ENCODE data around the gene HOMEZ.
"Not testable (repeated sequence)": the region's sequence is repeated elsewhere in the genome, so short reads cannot be mapped to it uniquely, and the experiment has no call there.

The HOMEZ gene

GRCh38 chr14:23248601-23249000 is 37.3 kb downstream of the HOMEZ start:
- POLR2A ChIA-PET, result no interaction called here
- DNase-seq (ENCODE audit: extremely low spot score), result no peak
- TF ChIP-seq L3MBTL2 (conservative IDR thresholded peaks at IDR 0.05) (no peak), SP1 (IDR thresholded peaks at IDR 0.05) (no peak)
- CTCF ChIA-PET, result interaction anchor here (0.7 kb wide), 1 partner anchor 193 kb away, joined by 3 read pairs; no protein-coding TSS in a partner anchor

GRCh38 chr14:23245282-23245681 is 40.6 kb downstream of the HOMEZ start:
- no peak for DNase-seq (ENCODE audit: extremely low spot score)
- ChIA-PET POLR2A (no interaction called here), CTCF (interaction anchor here (0.5 kb wide), 1 partner anchor 9 kb away, joined by 3 read pairs; no protein-coding TSS in a partner anchor)
- TF ChIP-seq NFRKB (IDR thresholded peaks at IDR 0.05) (no peak), CTBP1 (IDR thresholded peaks at IDR 0.05; ENCODE audit: borderline replicate concordance) (no peak), TARDBP (IDR thresholded peaks at IDR 0.05) (no peak), SUZ12 (IDR thresholded peaks at IDR 0.05) (no peak), ARNT (IDR thresholded peaks at IDR 0.05) (no peak), PKNOX1 (IDR thresholded peaks at IDR 0.05) (no peak), FOXA1 (IDR thresholded peaks at IDR 0.05) (no peak), BHLHE40 (IDR thresholded peaks at IDR 0.05; ENCODE audit: borderline replicate concordance) (no peak), HDGF (IDR thresholded peaks at IDR 0.05; ENCODE audit: borderline replicate concordance) (no peak), FOXK2 (IDR thresholded peaks at IDR 0.05) (no peak), L3MBTL2 (conservative IDR thresholded peaks at IDR 0.05) (no peak), FOXM1 (IDR thresholded peaks at IDR 0.05; ENCODE audit: borderline replicate concordance) (no peak), ZNF384 (IDR thresholded peaks at IDR 0.05) (no peak)

GRCh38 chr14:23243066-23243465 is 42.9 kb downstream of the HOMEZ start:
- TF ChIP-seq SP1 (IDR thresholded peaks at IDR 0.05) (no peak), SUZ12 (IDR thresholded peaks at IDR 0.05) (no peak), PKNOX1 (IDR thresholded peaks at IDR 0.05) (no peak), ZNF384 (IDR thresholded peaks at IDR 0.05) (no peak), ARNT (IDR thresholded peaks at IDR 0.05) (no peak)
- ChIA-PET CTCF (interaction anchor here (1.4 kb wide), 1 partner anchor 122 kb away, joined by 3 read pairs; no protein-coding TSS in a partner anchor), POLR2A (no interaction called here)
- no peak for DNase-seq (ENCODE audit: extremely low spot score)

GRCh38 chr14:23242076-23242475 is 43.9 kb downstream of the HOMEZ start:
- POLR2A ChIA-PET, result no interaction called here
- DNase-seq (ENCODE audit: extremely low spot score), result no peak

DNA sequence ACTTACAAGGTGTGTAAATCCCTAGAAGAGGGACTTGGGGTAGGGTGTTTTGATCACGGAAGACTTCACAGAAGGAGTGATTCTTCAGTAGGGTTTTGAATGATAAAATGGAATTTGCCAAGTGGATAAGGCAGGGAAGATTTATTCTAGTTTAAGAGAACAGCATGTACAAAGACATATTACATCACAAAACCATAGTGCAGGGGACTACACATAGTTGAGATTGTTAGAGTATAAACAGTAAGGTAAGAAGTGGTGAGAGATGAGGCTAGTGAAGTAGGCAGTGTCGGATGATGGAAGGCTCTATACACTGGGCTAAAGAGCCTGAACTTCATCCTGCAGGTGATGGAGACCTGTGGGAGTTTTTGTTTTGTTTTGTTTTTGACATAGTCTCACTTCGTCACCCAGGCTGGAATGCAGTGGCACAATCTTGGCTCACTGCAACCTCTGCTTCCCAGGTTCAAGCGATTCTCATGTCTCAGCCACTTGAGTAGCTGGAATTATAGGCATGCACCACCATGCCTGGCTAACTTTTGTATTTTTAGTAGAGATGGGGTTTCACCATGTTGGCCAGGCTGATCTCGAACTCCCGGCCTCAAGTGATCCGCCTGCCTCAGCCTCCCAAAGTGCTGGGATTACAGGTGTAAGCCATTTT is 44.7 kb downstream of the HOMEZ start:
- CTCF ChIA-PET; DNase-seq (ENCODE audit: extremely low spot score); POLR2A ChIA-PET: not testable (repeated sequence)

More at GRCh38 chr14:23242076-23242475, 43.9 kb downstream of the HOMEZ start:
- TF ChIP-seq ARNT (IDR thresholded peaks at IDR 0.05), result no peak
- no peak for TF ChIP-seq L3MBTL2 (conservative IDR thresholded peaks at IDR 0.05)
- TF ChIP-seq FOXK2 (IDR thresholded peaks at IDR 0.05), result no peak
- no peak for TF ChIP-seq HDGF (IDR thresholded peaks at IDR 0.05; ENCODE audit: borderline replicate concordance)
- TF ChIP-seq SP1 (IDR thresholded peaks at IDR 0.05), result no peak
- TF ChIP-seq FOXA1 (IDR thresholded peaks at IDR 0.05), result no peak
- TF ChIP-seq LEF1 (IDR thresholded peaks at IDR 0.05; ENCODE audit: borderline replicate concordance), result no peak
- no peak for TF ChIP-seq ZNF384 (IDR thresholded peaks at IDR 0.05)
- TF ChIP-seq PKNOX1 (IDR thresholded peaks at IDR 0.05), result no peak
- no peak for TF ChIP-seq ELF4 (IDR thresholded peaks at IDR 0.05)
- no peak for TF ChIP-seq BHLHE40 (IDR thresholded peaks at IDR 0.05; ENCODE audit: borderline replicate concordance)
- no peak for TF ChIP-seq TARDBP (IDR thresholded peaks at IDR 0.05)
- TF ChIP-seq FOXM1 (IDR thresholded peaks at IDR 0.05; ENCODE audit: borderline replicate concordance), result no peak
- CTCF ChIA-PET, result interaction anchor here (1.4 kb wide), 1 partner anchor 121 kb away, joined by 3 read pairs; no protein-coding TSS in a partner anchor

GRCh38 chr14:23240661-23241060 is 45.3 kb downstream of the HOMEZ start:
- no peak for TF ChIP-seq ELF4 (IDR thresholded peaks at IDR 0.05)
- TF ChIP-seq PKNOX1 (IDR thresholded peaks at IDR 0.05), result no peak
- TF ChIP-seq CTBP1 (IDR thresholded peaks at IDR 0.05; ENCODE audit: borderline replicate concordance), result no peak
- TF ChIP-seq L3MBTL2 (conservative IDR thresholded peaks at IDR 0.05), result no peak
- TF ChIP-seq FOXA1 (IDR thresholded peaks at IDR 0.05), result no peak
- TF ChIP-seq SUZ12 (IDR thresholded peaks at IDR 0.05), result no peak
- no peak for TF ChIP-seq SP1 (IDR thresholded peaks at IDR 0.05)
- no peak for TF ChIP-seq ZNF384 (IDR thresholded peaks at IDR 0.05)
- TF ChIP-seq HDGF (IDR thresholded peaks at IDR 0.05; ENCODE audit: borderline replicate concordance), result no peak
- no peak for TF ChIP-seq ARNT (IDR thresholded peaks at IDR 0.05)
- no peak for TF ChIP-seq TARDBP (IDR thresholded peaks at IDR 0.05)
- TF ChIP-seq FOXM1 (IDR thresholded peaks at IDR 0.05; ENCODE audit: borderline replicate concordance), result no peak
- TF ChIP-seq NFRKB (IDR thresholded peaks at IDR 0.05), result no peak
- no peak for TF ChIP-seq BHLHE40 (IDR thresholded peaks at IDR 0.05; ENCODE audit: borderline replicate concordance)
- no peak for TF ChIP-seq LEF1 (IDR thresholded peaks at IDR 0.05; ENCODE audit: borderline replicate concordance)
- TF ChIP-seq FOXK2 (IDR thresholded peaks at IDR 0.05), result no peak
- ChIA-PET CTCF (interaction anchor here (0.6 kb wide), 1 partner anchor 54 kb away, joined by 3 read pairs; no protein-coding TSS in a partner anchor), POLR2A (no interaction called here)
- DNase-seq (ENCODE audit: extremely low spot score), result no peak
